ENCODE data around the gene KCNT2.

GRCh38 chr1:196214866-196215265, 393.4 kb downstream of the KCNT2 start:
- no peak for TF ChIP-seq YY1 (IDR thresholded peaks at IDR 0.05; ENCODE audit: insufficient read depth, insufficient read length)
- no peak for TF ChIP-seq SUZ12 (IDR thresholded peaks at IDR 0.05; ENCODE audit: extremely low read depth, insufficient read depth, insufficient read length)
- TF ChIP-seq ZNF274 (IDR thresholded peaks at IDR 0.05; ENCODE audit: low read depth, low read length) = no peak

All from NT2/D1 (cell line).